ENCODE measurements around the gene CLPSL1.
A peak's percentile ranks its signal among the peaks of the same experiment; 100 is the strongest.
"Not testable (repeated sequence)": the region's sequence is repeated elsewhere in the genome, so short reads cannot be mapped to it uniquely, and the experiment has no call there.

Gene CLPSL1

GRCh38 chr6:35780719-35781118 lies at the start of gene CLPSL1:
Gene CLPSL1 (plus strand): TSS chr6:35781019. CDS start chr6:35781111, 92 bp downstream.
- H3K4me1 Mint-ChIP-seq = peaks cover 4% of the 10 kb centered on the region
- no peaks in the 10 kb centered on the region for H3K9me3 Mint-ChIP-seq
- H3K27me3 Mint-ChIP-seq = peaks cover 17% of the 10 kb centered on the region
- H3K4me3 Mint-ChIP-seq = no peak within 1 kb of the TSS
- H3K36me3 Mint-ChIP-seq = no peaks in the 10 kb centered on the region
- no peak within 1 kb of the TSS for H3K27ac Mint-ChIP-seq

GRCh38 chr6:35731414-35731735 lies 49.4 kb upstream of the CLPSL1 start:
- peak overlapping the region; percentile 65 for H3K27ac Mint-ChIP-seq
- H3K36me3 Mint-ChIP-seq = no peaks in the 10 kb centered on the region
- peak overlapping the region; percentile 82 for H3K4me3 Mint-ChIP-seq
- no peaks in the 10 kb centered on the region for H3K9me3 Mint-ChIP-seq
- peaks cover 84% of the 10 kb centered on the region for H3K4me1 Mint-ChIP-seq
- no peaks in the 10 kb centered on the region for H3K27me3 Mint-ChIP-seq

GRCh38 chr6:35731736-35732532 lies 48.9 kb upstream of the CLPSL1 start:
- Mint-ChIP-seq H3K36me3 (no peaks in the 10 kb centered on the region), H3K27me3 (no peaks in the 10 kb centered on the region), H3K4me1 (peaks cover 81% of the 10 kb centered on the region), H3K4me3 (peak overlapping the region; percentile 82), H3K27ac (peak overlapping the region; percentile 90), H3K9me3 (no peaks in the 10 kb centered on the region)

- Mint-ChIP-seq H3K27me3 (no peaks in the 10 kb centered on the region), H3K27ac (no peak overlapping the region), H3K4me1 (peaks cover 76% of the 10 kb centered on the region), H3K36me3 (no peaks in the 10 kb centered on the region), H3K4me3 (no peak overlapping the region), H3K9me3 (no peaks in the 10 kb centered on the region)
These were observed 47.2 kb upstream of the CLPSL1 start for GRCh38 chr6:35733633-35734032.

GRCh38 chr6:35734319-35734718 lies 46.5 kb upstream of the CLPSL1 start:
- H3K4me1 Mint-ChIP-seq = peaks cover 69% of the 10 kb centered on the region
- not testable (repeated sequence) for H3K9me3 Mint-ChIP-seq, H3K27ac Mint-ChIP-seq, H3K4me3 Mint-ChIP-seq, H3K27me3 Mint-ChIP-seq, H3K36me3 Mint-ChIP-seq

- Mint-ChIP-seq H3K36me3 (no peaks in the 10 kb centered on the region), H3K27ac (no peak overlapping the region), H3K9me3 (no peaks in the 10 kb centered on the region), H3K27me3 (no peaks in the 10 kb centered on the region), H3K4me1 (peaks cover 58% of the 10 kb centered on the region), H3K4me3 (no peak overlapping the region)
These were observed 45.4 kb upstream of the CLPSL1 start for GRCh38 chr6:35735452-35735851.

- Mint-ChIP-seq H3K27me3 (no peaks in the 10 kb centered on the region), H3K9me3 (no peaks in the 10 kb centered on the region), H3K4me1 (peaks cover 51% of the 10 kb centered on the region), H3K4me3 (no peak overlapping the region), H3K36me3 (no peaks in the 10 kb centered on the region), H3K27ac (no peak overlapping the region)
These were observed 44.4 kb upstream of the CLPSL1 start for GRCh38 chr6:35736253-35736894.

- Mint-ChIP-seq H3K4me1 (peaks cover 51% of the 10 kb centered on the region), H3K4me3 (peak within 1 kb of the TSS; percentile 60), H3K27ac (peak within 1 kb of the TSS; percentile 95), H3K27me3 (no peaks in the 10 kb centered on the region), H3K36me3 (no peaks in the 10 kb centered on the region), H3K9me3 (no peaks in the 10 kb centered on the region)
These were observed 43.8 kb upstream of the CLPSL1 start, which contains the start of gene ARMC12 for GRCh38 chr6:35736982-35737412. Gene ARMC12 (plus strand): TSS chr6:35737032. CDS start chr6:35737109, 77 bp downstream.

- Mint-ChIP-seq H3K4me3 (peak overlapping the region; percentile 60), H3K4me1 (peaks cover 45% of the 10 kb centered on the region), H3K27ac (peak overlapping the region; percentile 95)
These were observed 43.2 kb upstream of the CLPSL1 start for GRCh38 chr6:35737413-35738211.

GRCh38 chr6:35739645-35740524 lies 40.9 kb upstream of the CLPSL1 start:
- no peaks in the 10 kb centered on the region for H3K9me3 Mint-ChIP-seq
- H3K27me3 Mint-ChIP-seq = no peaks in the 10 kb centered on the region
- H3K27ac Mint-ChIP-seq = peak overlapping the region; percentile 11
- no peaks in the 10 kb centered on the region for H3K36me3 Mint-ChIP-seq
- H3K4me1 Mint-ChIP-seq = peaks cover 26% of the 10 kb centered on the region
- no peak overlapping the region for H3K4me3 Mint-ChIP-seq

More at GRCh38 chr6:35737413-35738211, 43.2 kb upstream of the CLPSL1 start:
- no peaks in the 10 kb centered on the region for H3K36me3 Mint-ChIP-seq
- no peaks in the 10 kb centered on the region for H3K27me3 Mint-ChIP-seq
- H3K9me3 Mint-ChIP-seq = no peaks in the 10 kb centered on the region

GRCh38 chr6:35742842-35743241 lies 38.0 kb upstream of the CLPSL1 start:
- H3K36me3 Mint-ChIP-seq = peaks cover 5% of the 10 kb centered on the region
- H3K27ac Mint-ChIP-seq = no peak overlapping the region
- no peak overlapping the region for H3K4me3 Mint-ChIP-seq
- H3K9me3 Mint-ChIP-seq = no peaks in the 10 kb centered on the region
- no peaks in the 10 kb centered on the region for H3K27me3 Mint-ChIP-seq
- H3K4me1 Mint-ChIP-seq = no peaks in the 10 kb centered on the region

GRCh38 chr6:35745509-35745908 lies 35.3 kb upstream of the CLPSL1 start:
- Mint-ChIP-seq H3K27ac (no peak overlapping the region), H3K36me3 (peaks cover 7% of the 10 kb centered on the region), H3K4me1 (no peaks in the 10 kb centered on the region), H3K27me3 (no peaks in the 10 kb centered on the region), H3K4me3 (no peak overlapping the region), H3K9me3 (no peaks in the 10 kb centered on the region)

- Mint-ChIP-seq H3K27me3 (no peaks in the 10 kb centered on the region), H3K4me3 (no peak overlapping the region), H3K27ac (no peak overlapping the region), H3K4me1 (no peaks in the 10 kb centered on the region), H3K36me3 (peaks cover 7% of the 10 kb centered on the region), H3K9me3 (no peaks in the 10 kb centered on the region)
These were observed 34.3 kb upstream of the CLPSL1 start for GRCh38 chr6:35746516-35746915.

GRCh38 chr6:35747877-35748276 lies 32.9 kb upstream of the CLPSL1 start:
- H3K4me1 Mint-ChIP-seq = no peaks in the 10 kb centered on the region
- H3K4me3 Mint-ChIP-seq = no peak overlapping the region
- no peak overlapping the region for H3K27ac Mint-ChIP-seq
- no peaks in the 10 kb centered on the region for H3K27me3 Mint-ChIP-seq
- H3K36me3 Mint-ChIP-seq = peaks cover 7% of the 10 kb centered on the region
- no peaks in the 10 kb centered on the region for H3K9me3 Mint-ChIP-seq

- Mint-ChIP-seq H3K4me1 (no peaks in the 10 kb centered on the region), H3K36me3 (peaks cover 7% of the 10 kb centered on the region), H3K27me3 (no peaks in the 10 kb centered on the region), H3K9me3 (no peaks in the 10 kb centered on the region), H3K27ac (no peak overlapping the region), H3K4me3 (no peak overlapping the region)
These were observed 30.3 kb upstream of the CLPSL1 start for GRCh38 chr6:35750557-35750956.

Data from activated naive CD4-positive, alpha-beta T cell treated with anti-CD3 and anti-CD28 coated beads, Interleukin-2, amount 50 U/mL, for 24 hours (primary cell).